ENCODE data around the gene PMAIP1. TPM values are rescaled to one million over a fixed set of nuclear protein-coding genes. Genes with fewer than 3 reads are reported as not detected.

PMAIP1 gene
- total RNA-seq, 4 donors from 2014 or later, result 1.1 to 2.3 (median 1.6) TPM

DNA sequence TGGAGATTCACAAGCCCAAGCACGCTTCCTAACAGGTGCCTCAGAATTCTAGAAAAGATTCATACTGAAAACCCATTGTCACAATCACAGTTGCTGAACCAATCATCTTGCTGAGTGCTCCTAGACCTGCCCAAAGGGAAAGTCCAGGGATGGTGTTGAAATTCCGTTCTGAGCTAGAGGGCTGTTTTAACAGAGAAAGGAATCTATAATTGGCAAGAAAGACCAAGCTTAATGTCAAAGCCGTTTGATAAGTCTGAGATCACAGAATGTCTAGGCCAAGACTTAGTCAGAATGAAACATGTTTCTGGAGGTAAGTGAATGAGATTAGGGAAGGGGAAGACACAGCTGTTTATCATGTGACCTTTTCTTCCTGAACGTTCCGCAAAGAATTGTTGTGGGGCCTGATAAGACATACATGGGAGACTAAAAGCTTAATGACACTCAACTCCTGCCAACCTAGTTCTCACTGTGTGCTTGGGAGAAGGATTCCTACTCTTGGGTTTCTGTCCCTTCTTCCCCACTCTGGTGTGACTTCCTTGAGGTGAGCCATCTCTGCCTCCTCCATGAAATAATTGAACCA is 27.5 kb downstream of the PMAIP1 start:
- no peak for DNase-seq
- Histone ChIP-seq H3K27me3 (no peaks in the 10 kb centered on the region), H3K4me3 (replicated peaks in 1 of 3) (no peak overlapping the region), H3K4me1 (no peaks in the 10 kb centered on the region), H3K9me3 (no peaks in the 10 kb centered on the region), H3K27ac (no peak overlapping the region), H3K36me3 (no peaks in the 10 kb centered on the region)
- TF ChIP-seq, protein P1, sequence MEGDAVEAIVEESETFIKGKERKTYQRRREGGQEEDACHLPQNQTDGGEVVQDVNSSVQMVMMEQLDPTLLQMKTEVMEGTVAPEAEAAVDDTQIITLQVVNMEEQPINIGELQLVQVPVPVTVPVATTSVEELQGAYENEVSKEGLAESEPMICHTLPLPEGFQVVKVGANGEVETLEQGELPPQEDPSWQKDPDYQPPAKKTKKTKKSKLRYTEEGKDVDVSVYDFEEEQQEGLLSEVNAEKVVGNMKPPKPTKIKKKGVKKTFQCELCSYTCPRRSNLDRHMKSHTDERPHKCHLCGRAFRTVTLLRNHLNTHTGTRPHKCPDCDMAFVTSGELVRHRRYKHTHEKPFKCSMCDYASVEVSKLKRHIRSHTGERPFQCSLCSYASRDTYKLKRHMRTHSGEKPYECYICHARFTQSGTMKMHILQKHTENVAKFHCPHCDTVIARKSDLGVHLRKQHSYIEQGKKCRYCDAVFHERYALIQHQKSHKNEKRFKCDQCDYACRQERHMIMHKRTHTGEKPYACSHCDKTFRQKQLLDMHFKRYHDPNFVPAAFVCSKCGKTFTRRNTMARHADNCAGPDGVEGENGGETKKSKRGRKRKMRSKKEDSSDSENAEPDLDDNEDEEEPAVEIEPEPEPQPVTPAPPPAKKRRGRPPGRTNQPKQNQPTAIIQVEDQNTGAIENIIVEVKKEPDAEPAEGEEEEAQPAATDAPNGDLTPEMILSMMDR (IDR thresholded peaks at IDR 0.05), result no peak
- TF ChIP-seq POLR2A (IDR thresholded peaks at IDR 0.05), result no peak
- intact Hi-C loops (cut with DNase I), result no loop called here
- WGBS, 2 donors, result 53 to 66% methylated on average over 5 of the region's 5 CpGs

DNA sequence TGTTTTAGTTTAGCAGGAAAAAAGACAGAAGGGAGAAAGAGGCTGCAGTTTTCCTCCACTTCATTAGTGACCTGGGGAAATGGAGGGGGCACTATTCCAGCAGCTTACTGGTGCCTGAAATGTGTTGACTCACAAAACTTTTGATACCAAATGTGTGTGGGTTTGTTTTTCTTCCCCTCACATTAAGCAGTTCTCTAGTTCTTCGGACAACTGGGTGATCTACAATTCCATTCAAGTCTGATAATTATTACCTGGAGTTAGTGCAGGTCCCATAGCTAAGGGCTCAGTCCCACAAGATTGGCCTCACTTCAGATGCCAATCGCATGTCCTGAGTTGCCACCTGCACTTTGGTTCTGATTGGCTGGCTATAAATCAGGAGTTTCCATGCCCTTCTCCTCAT is 28.4 kb downstream of the PMAIP1 start:
- WGBS, 2 donors, result 75 to 91% methylated on average over 2 of the region's 2 CpGs

DNA sequence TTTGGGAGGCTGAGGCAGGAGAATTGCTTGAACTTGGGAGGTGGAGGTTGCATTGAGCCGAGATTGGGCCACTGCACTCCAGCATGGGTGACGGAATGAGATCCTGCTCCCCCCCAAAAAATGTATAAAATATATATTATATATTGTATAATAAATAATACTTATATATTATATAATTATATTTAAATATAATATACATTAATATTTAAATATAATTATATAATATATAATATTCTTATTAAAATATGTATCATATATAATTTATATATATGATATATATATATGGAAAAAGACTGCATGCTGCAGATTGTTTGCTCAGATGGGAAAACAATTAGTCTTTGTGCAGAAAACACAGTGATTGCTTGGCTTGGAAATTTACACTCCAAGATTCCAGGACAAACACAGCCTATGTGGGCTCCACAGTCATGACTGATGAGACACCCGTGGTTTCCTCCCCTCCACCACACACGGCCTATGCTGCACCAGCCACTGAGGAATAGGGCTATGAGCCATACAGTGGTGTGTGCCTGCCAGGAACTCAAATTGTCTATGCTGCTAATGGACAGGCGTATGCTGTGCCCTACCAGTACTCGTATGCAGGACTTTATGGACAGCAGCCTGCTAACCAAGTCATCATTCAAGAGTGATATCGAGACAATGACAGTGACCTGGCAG is 30.0 kb downstream of the PMAIP1 start:
- H3K4me3 ChIP-seq (replicated peaks in 1 of 3), result no peak overlapping the region
- no peak for TF ChIP-seq POLR2A (IDR thresholded peaks at IDR 0.05)
- TF ChIP-seq, protein P1 (IDR thresholded peaks at IDR 0.05), result no peak
- H3K27me3 ChIP-seq, result no peaks in the 10 kb centered on the region
- no peaks in the 10 kb centered on the region for H3K9me3 ChIP-seq
- H3K4me1 ChIP-seq, result no peaks in the 10 kb centered on the region
- no peak for DNase-seq
- no peaks in the 10 kb centered on the region for H3K36me3 ChIP-seq
- no peak overlapping the region for H3K27ac ChIP-seq
- intact Hi-C loops (cut with DNase I), result no loop called here
- WGBS, 2 donors, result 83 to 86% methylated on average over 6 to 7 of the region's 7 CpGs

More for the DNA sequence above, 28.4 kb downstream of the PMAIP1 start:
- H3K4me3 ChIP-seq (replicated peaks in 1 of 3), result no peak overlapping the region
- intact Hi-C loops (cut with DNase I), result no loop called here
- no peak for DNase-seq
- no peaks in the 10 kb centered on the region for H3K9me3 ChIP-seq
- no peak overlapping the region for H3K27ac ChIP-seq
- H3K27me3 ChIP-seq, result no peaks in the 10 kb centered on the region
- no peak for TF ChIP-seq POLR2A (IDR thresholded peaks at IDR 0.05)
- TF ChIP-seq, protein P1 (IDR thresholded peaks at IDR 0.05), result no peak
- no peaks in the 10 kb centered on the region for H3K36me3 ChIP-seq
- H3K4me1 ChIP-seq, result no peaks in the 10 kb centered on the region

DNA sequence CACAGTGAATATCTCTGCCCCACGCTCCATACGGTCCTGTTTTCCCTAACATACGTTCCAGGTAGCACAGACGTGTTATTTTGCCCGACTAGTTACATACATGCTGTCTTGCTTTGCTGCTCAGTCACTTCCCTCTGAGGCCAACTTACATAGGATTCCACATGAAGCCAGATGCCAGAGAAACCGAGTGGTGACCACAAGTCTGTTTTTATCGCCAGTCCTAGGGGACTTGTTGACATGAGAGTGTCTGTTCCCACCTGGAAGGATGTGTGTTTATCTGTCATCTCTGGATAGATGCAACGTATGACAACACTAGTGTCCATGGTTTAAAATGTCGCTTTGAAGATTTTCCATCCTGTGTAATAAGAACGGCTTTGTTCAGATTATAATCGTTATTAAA is 32.6 kb downstream of the PMAIP1 start:
- H3K36me3 ChIP-seq, result no peaks in the 10 kb centered on the region
- TF ChIP-seq, protein P1 (IDR thresholded peaks at IDR 0.05), result no peak
- no peak for TF ChIP-seq POLR2A (IDR thresholded peaks at IDR 0.05)
- H3K4me1 ChIP-seq, result peaks cover 0 to 4% of the 10 kb centered on the region in 2 donors
- no peak for DNase-seq
- no peak overlapping the region for H3K27ac ChIP-seq
- H3K27me3 ChIP-seq, result no peaks in the 10 kb centered on the region
- WGBS, 2 donors, result 88 to 90% methylated on average over 11 of the region's 11 CpGs
- intact Hi-C loops (cut with DNase I), result no loop called here
- H3K9me3 ChIP-seq, result no peaks in the 10 kb centered on the region
- no peak overlapping the region for H3K4me3 ChIP-seq (replicated peaks in 1 of 3)

DNA sequence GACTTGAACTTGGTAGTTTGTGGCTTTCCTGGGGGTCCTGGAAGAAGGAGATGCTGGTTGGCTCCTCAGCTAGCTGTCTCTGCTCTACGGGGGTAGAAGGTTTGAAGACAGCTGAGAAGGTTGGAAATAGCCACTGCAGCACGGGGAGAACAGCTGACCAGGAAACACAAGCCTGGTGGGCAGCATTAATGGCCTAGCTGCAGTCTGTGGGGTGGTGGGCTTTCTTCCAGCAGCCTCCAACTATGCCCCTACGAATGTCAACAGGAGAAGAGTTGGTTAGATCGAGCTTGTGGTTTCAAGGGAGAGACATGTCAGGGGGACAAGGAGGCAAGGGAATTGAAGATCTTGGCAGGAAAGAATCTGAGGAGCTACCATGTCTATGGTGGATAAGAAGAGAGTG is 38.9 kb downstream of the PMAIP1 start:
- DNase-seq, result no peak
- H3K27ac ChIP-seq, result no peak overlapping the region
- 86 to 88% methylated on average over 4 of the region's 4 CpGs for WGBS, 2 donors
- peaks cover 0 to 4% of the 10 kb centered on the region in 2 donors for H3K4me1 ChIP-seq
- TF ChIP-seq, protein P1 (IDR thresholded peaks at IDR 0.05), result no peak
- no peak for TF ChIP-seq POLR2A (IDR thresholded peaks at IDR 0.05)
- no peak overlapping the region for H3K4me3 ChIP-seq (replicated peaks in 1 of 3)
- intact Hi-C loops (cut with DNase I), result no loop called here
- H3K36me3 ChIP-seq, result no peaks in the 10 kb centered on the region
- no peaks in the 10 kb centered on the region for H3K27me3 ChIP-seq
- H3K9me3 ChIP-seq, result no peaks in the 10 kb centered on the region

Data from thyroid gland (tissue), 4 donors.